ENCODE data around the gene PPT2. TPM values are rescaled to one million over a fixed set of nuclear protein-coding genes. Genes with fewer than 3 reads are reported as not detected.

The PPT2 gene
- total and polyA plus RNA-seq, 2 of the 13 experiments (the other 11 are each of a cell fraction or from before 2014, with no cell fraction given) = 39.2 to 61.8 TPM

GRCh38 chr6:32195652-32195901 lies 41.6 kb downstream of the PPT2 start (continued):
- peak; percentile 29 for TF ChIP-seq IKZF4 (CRISPR knock-in tag; IDR thresholded peaks at IDR 0.05; ENCODE audit: borderline replicate concordance, low read depth, not compliant biosample characterization)
- TF ChIP-seq KMT2A (CRISPR knock-in tag; IDR thresholded peaks at IDR 0.05) = no peak
- TF ChIP-seq FIP1L1 (IDR thresholded peaks at IDR 0.05; ENCODE audit: borderline replicate concordance, insufficient read depth, low read depth, low read length) = no peak
- no peak for TF ChIP-seq NBN (conservative IDR thresholded peaks at IDR 0.05)
- TF ChIP-seq TEF (CRISPR knock-in tag; IDR thresholded peaks at IDR 0.05) = no peak
- peak; percentile 71 to 79; a peak in 3 of 4 replicates for TF ChIP-seq HMGXB4 (CRISPR knock-in tag; IDR thresholded peaks at IDR 0.05; ENCODE audit: borderline replicate concordance in 1 of 2, low read depth in 1 of 2)
- TF ChIP-seq ZNF652 (CRISPR knock-in tag; IDR thresholded peaks at IDR 0.05; ENCODE audit: borderline replicate concordance, low read depth) = no peak
- TF ChIP-seq NR2F6 (IDR thresholded peaks at IDR 0.05) = no peak; the same call in 1 of the 2 replicates
- peak; percentile 8; the same call in 1 of the 2 replicates for TF ChIP-seq NR2F6 (CRISPR knock-in tag; IDR thresholded peaks at IDR 0.05)
- 0 out of 2 replicates have a peak, but pooled peaks have one; percentile 24 for TF ChIP-seq RELA (CRISPR knock-in tag; IDR thresholded peaks at IDR 0.05)
- TF ChIP-seq ZBTB7A (CRISPR knock-in tag; IDR thresholded peaks at IDR 0.05) = no peak
- TF ChIP-seq ZNF543 (CRISPR knock-in tag; IDR thresholded peaks at IDR 0.05) = no peak
- TF ChIP-seq NR2C2 (CRISPR knock-in tag; IDR thresholded peaks at IDR 0.05; ENCODE audit: borderline replicate concordance) = no peak
- no peak for TF ChIP-seq ARID4A (CRISPR knock-in tag; IDR thresholded peaks at IDR 0.05; ENCODE audit: borderline replicate concordance)
- TF ChIP-seq KDM1A (CRISPR knock-in tag; IDR thresholded peaks at IDR 0.05) = no peak
- no peak for TF ChIP-seq ZNF704 (CRISPR knock-in tag; IDR thresholded peaks at IDR 0.05; ENCODE audit: borderline replicate concordance)
- peak; percentile 92 for TF ChIP-seq HNRNPLL (IDR thresholded peaks at IDR 0.05; ENCODE audit: low read depth, low read length, poor library complexity, severe bottlenecking)
- no peak for TF ChIP-seq ZBTB33 (CRISPR knock-in tag; IDR thresholded peaks at IDR 0.05)
- TF ChIP-seq TFAP4 (IDR thresholded peaks at IDR 0.05; ENCODE audit: borderline replicate concordance, low read depth) = peak; percentile 59; the same call in 1 of the 2 replicates
- no peak for TF ChIP-seq SMARCE1 (IDR thresholded peaks at IDR 0.05; ENCODE audit: borderline replicate concordance)
